ENCODE measurements around the gene TAB2. TPM values are rescaled to one million over a fixed set of nuclear protein-coding genes. Genes with fewer than 3 reads are reported as not detected.
"Not testable (repeated sequence)": the region's sequence is repeated elsewhere in the genome, so short reads cannot be mapped to it uniquely, and the experiment has no call there.

TAB2 gene
- total RNA-seq, 2 experiments from 2014 or later = 121 to 123 TPM

- peak overlapping the region; percentile 73 for H3K4me3 ChIP-seq (ENCODE audit: low read length)
- H3K36me3 Mint-ChIP-seq (ENCODE audit: low read depth) = peaks cover 14% of the 10 kb centered on the region
- H3K4me1 ChIP-seq (ENCODE audit: insufficient read depth, low read length) = peaks cover 10% of the 10 kb centered on the region
- H3K27me3 Mint-ChIP-seq = no peaks in the 10 kb centered on the region
- H3K36me3 ChIP-seq (ENCODE audit: insufficient read depth, low read length) = no peaks in the 10 kb centered on the region
- ChIA-PET POLR2A (interaction anchor here (0.5 to 1.4 kb wide), 5 partner anchors 9 to 176 kb away, joined by 3 to 5 read pairs (median 3); no protein-coding TSS in a partner anchor), CTCF (interaction anchor here (1.4 kb wide), 1 partner anchor 166 kb away, joined by 3 read pairs; the partner anchor contains the start of gene ZC3H12D)
- TF ChIP-seq CTCF (IDR thresholded peaks at IDR 0.05) = no peak
- no peaks in the 10 kb centered on the region for H3K9me3 ChIP-seq (ENCODE audit: control insufficient read depth in 1 of 2, insufficient read depth in 1 of 2, low read length in 2 of 2)
- peak overlapping the region; percentile 95 for H3K4me3 Mint-ChIP-seq
- DNase-seq = peak in 8 of 14 experiments; percentile 14 to 69 (median 34)
- peak overlapping the region; percentile 72 to 95 for H3K27ac ChIP-seq (ENCODE audit: low read depth in 1 of 2, low read length in 2 of 2)
- peak; percentile 29 for ATAC-seq (ENCODE audit: poor library complexity)
- H3K9me3 Mint-ChIP-seq = no peaks in the 10 kb centered on the region
- peaks cover 61% of the 10 kb centered on the region for H3K4me1 Mint-ChIP-seq (ENCODE audit: low read depth)
- intact Hi-C loops (cut with DNase I, micrococcal nuclease) = loop anchor here (2.0 to 10.0 kb wide), 6 partner anchors 48 to 196 kb away; no protein-coding TSS in a partner anchor
- H3K27me3 ChIP-seq (ENCODE audit: control insufficient read depth in 1 of 2, insufficient read depth in 2 of 2, low read length in 2 of 2) = no peaks in the 10 kb centered on the region
- peak overlapping the region; percentile 86 for H3K27ac Mint-ChIP-seq
Measured at GRCh38 chr6:149318581-149319286, 1.2 kb downstream of the TAB2 start.

- Histone ChIP-seq H3K9me3 (ENCODE audit: control insufficient read depth in 1 of 2, insufficient read depth in 1 of 2, low read length in 2 of 2) (no peaks in the 10 kb centered on the region), H3K4me1 (ENCODE audit: insufficient read depth, low read length) (peaks cover 12% of the 10 kb centered on the region), H3K27me3 (ENCODE audit: control insufficient read depth in 1 of 2, insufficient read depth in 2 of 2, low read length in 2 of 2) (no peaks in the 10 kb centered on the region), H3K27ac (ENCODE audit: low read depth in 1 of 2, low read length in 2 of 2) (peak overlapping the region; percentile 49 to 95), H3K4me3 (ENCODE audit: low read length) (peak overlapping the region; percentile 73), H3K36me3 (ENCODE audit: insufficient read depth, low read length) (no peaks in the 10 kb centered on the region)
- CTCF ChIA-PET = interaction anchor here (1.1 kb wide), 1 partner anchor 291 kb away, joined by 4 read pairs; no protein-coding TSS in a partner anchor
- POLR2A ChIA-PET = interaction anchor here (0.6 to 1.3 kb wide), 5 partner anchors 9 to 193 kb away, joined by 3 to 5 read pairs (median 3); no protein-coding TSS in a partner anchor
- Mint-ChIP-seq H3K4me1 (ENCODE audit: low read depth) (peaks cover 65% of the 10 kb centered on the region), H3K36me3 (ENCODE audit: low read depth) (peaks cover 14% of the 10 kb centered on the region), H3K27ac (peak overlapping the region; percentile 86), H3K4me3 (peak overlapping the region; percentile 95), H3K9me3 (no peaks in the 10 kb centered on the region), H3K27me3 (no peaks in the 10 kb centered on the region)
- DNase-seq = peak in 3 of 14 experiments; percentile 51 to 64 (median 57)
- intact Hi-C loops (cut with DNase I, micrococcal nuclease) = loop anchor here (2.0 to 10.0 kb wide), 6 partner anchors 47 to 195 kb away; no protein-coding TSS in a partner anchor
- no peak for TF ChIP-seq CTCF (IDR thresholded peaks at IDR 0.05)
- no peak for ATAC-seq (ENCODE audit: poor library complexity)
Measured at GRCh38 chr6:149319422-149319821, 1.9 kb downstream of the TAB2 start.

- peak overlapping the region; percentile 49 to 95 for H3K27ac ChIP-seq (ENCODE audit: low read depth in 1 of 2, low read length in 2 of 2)
- H3K27me3 Mint-ChIP-seq; H3K9me3 ChIP-seq (ENCODE audit: control insufficient read depth in 1 of 2, insufficient read depth in 1 of 2, low read length in 2 of 2); H3K27me3 ChIP-seq (ENCODE audit: control insufficient read depth in 1 of 2, insufficient read depth in 2 of 2, low read length in 2 of 2); H3K36me3 ChIP-seq (ENCODE audit: insufficient read depth, low read length); ATAC-seq (ENCODE audit: poor library complexity); H3K9me3 Mint-ChIP-seq; DNase-seq; intact Hi-C loops (cut with DNase I, micrococcal nuclease): not testable (repeated sequence)
- peaks cover 16% of the 10 kb centered on the region for H3K4me1 ChIP-seq (ENCODE audit: insufficient read depth, low read length)
- Mint-ChIP-seq H3K27ac (peak overlapping the region; percentile 86), H3K4me1 (ENCODE audit: low read depth) (peaks cover 69% of the 10 kb centered on the region), H3K36me3 (ENCODE audit: low read depth) (peaks cover 14% of the 10 kb centered on the region), H3K4me3 (peak overlapping the region; percentile 95)
- peak overlapping the region; percentile 73 for H3K4me3 ChIP-seq (ENCODE audit: low read length)
- ChIA-PET POLR2A (interaction anchor here (0.8 to 1.3 kb wide), 3 partner anchors 8 to 193 kb away, joined by 3 to 5 read pairs (median 3); no protein-coding TSS in a partner anchor), CTCF (interaction anchor here (0.8 to 1.1 kb wide), 2 partner anchors 238 to 291 kb away, joined by 3 to 4 read pairs; no protein-coding TSS in a partner anchor)
Measured at GRCh38 chr6:149320016-149320415, 2.5 kb downstream of the TAB2 start.

Measured in CD4-positive, alpha-beta T cell (primary cell).